ENCODE results near the gene GALNT1. TPM values are rescaled to one million over a fixed set of nuclear protein-coding genes. Genes with fewer than 3 reads are reported as not detected.

Gene GALNT1
- total RNA-seq, 2 donors from 2014 or later: 40.2 to 50.6 TPM

DNA sequence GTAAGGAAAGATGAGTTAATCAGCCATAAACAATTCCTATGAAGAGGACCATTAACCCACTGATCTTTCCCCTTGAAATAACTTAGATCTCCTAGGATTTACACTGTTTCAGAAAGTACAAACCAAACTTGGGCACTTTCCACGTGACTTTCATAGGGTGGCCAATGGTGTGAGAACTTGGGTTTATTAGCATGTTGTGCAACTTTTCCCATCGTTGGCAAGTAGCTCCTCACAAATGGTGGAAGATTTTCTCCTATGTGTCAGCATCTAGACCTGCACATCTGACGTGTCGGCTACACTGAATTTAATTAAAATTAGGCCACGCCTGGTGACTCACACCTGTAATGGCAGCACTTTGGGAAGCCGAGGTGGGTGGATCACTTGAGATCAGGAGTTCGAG lies 116.3 kb downstream of the GALNT1 start:
- Histone ChIP-seq H3K4me3 (no peak overlapping the region), H3K4me1 (replicated peaks) (no peaks in the 10 kb centered on the region), H3K9me3 (no peaks in the 10 kb centered on the region), H3K27me3 (replicated peaks; ENCODE audit: insufficient read depth) (no peaks in the 10 kb centered on the region), H3K36me3 (no peaks in the 10 kb centered on the region), H3K27ac (no peak overlapping the region)
- DNase-seq (ENCODE audit: low spot score): no peak
- TF ChIP-seq POLR2A (IDR thresholded peaks at IDR 0.05) (no peak), POLR2AphosphoS5 (IDR thresholded peaks at IDR 0.05) (no peak)
- TF ChIP-seq, protein P1, sequence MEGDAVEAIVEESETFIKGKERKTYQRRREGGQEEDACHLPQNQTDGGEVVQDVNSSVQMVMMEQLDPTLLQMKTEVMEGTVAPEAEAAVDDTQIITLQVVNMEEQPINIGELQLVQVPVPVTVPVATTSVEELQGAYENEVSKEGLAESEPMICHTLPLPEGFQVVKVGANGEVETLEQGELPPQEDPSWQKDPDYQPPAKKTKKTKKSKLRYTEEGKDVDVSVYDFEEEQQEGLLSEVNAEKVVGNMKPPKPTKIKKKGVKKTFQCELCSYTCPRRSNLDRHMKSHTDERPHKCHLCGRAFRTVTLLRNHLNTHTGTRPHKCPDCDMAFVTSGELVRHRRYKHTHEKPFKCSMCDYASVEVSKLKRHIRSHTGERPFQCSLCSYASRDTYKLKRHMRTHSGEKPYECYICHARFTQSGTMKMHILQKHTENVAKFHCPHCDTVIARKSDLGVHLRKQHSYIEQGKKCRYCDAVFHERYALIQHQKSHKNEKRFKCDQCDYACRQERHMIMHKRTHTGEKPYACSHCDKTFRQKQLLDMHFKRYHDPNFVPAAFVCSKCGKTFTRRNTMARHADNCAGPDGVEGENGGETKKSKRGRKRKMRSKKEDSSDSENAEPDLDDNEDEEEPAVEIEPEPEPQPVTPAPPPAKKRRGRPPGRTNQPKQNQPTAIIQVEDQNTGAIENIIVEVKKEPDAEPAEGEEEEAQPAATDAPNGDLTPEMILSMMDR (IDR thresholded peaks at IDR 0.05): no peak
- WGBS: 81% methylated on average over 7 of the region's 7 CpGs
- intact Hi-C loops (cut with DNase I): no loop called here

DNA sequence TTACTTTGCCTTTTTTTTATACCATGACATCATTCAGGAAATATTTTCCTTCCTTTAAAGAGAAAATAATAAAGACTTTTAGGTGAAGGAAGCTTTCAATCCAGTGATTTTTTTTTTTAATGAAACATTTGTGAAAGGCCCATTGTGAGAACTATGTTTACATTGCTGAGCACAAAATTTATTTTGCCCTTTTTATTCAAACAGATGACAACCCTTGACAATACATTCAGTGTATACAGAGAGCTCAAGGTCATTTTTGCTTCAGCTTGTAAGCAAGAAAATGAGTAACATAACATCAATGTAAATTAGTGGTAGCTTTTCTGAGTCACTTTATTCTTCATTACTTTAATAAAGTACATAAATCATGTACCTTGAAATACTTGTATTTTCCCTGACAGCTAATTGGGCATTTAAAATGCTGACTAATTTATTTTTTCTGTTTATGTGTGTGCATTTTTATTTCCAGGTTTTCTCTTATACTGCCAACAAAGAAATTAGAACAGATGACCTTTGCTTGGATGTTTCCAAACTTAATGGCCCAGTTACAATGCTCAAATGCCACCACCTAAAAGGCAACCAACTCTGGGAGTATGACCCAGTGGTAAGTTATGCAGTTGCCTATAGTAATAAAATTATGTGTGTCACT lies 121.6 kb downstream of the GALNT1 start:
- Histone ChIP-seq H3K27ac (no peak overlapping the region), H3K36me3 (no peaks in the 10 kb centered on the region), H3K4me1 (replicated peaks) (no peaks in the 10 kb centered on the region), H3K4me3 (no peak overlapping the region), H3K9me3 (no peaks in the 10 kb centered on the region), H3K27me3 (replicated peaks; ENCODE audit: insufficient read depth) (no peaks in the 10 kb centered on the region)
- intact Hi-C loops (cut with DNase I): no loop called here
- TF ChIP-seq POLR2A (IDR thresholded peaks at IDR 0.05) (no peak), POLR2AphosphoS5 (IDR thresholded peaks at IDR 0.05) (no peak)
- TF ChIP-seq, protein P1 (IDR thresholded peaks at IDR 0.05): no peak
- DNase-seq (ENCODE audit: low spot score): no peak

DNA sequence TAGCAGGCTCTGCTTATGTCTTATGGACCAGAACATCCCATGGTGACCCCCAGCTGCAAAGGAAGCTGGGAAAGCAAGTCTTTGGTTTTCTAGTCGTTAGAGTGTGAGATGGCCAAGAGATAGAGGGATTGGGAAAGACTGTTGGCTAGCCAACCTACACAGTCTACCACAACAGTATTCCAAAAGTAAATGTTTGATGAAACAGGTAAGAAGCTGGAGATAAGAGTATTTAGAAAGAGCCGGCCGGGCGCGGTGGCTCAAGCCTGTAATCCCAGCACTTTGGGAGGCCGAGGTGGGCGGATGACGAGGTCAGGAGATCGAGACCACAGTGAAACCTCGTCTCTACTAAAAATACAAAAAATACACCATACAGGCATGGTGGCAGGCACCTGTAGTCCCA lies 124.4 kb downstream of the GALNT1 start:
- H3K4me1 ChIP-seq (replicated peaks): no peaks in the 10 kb centered on the region
- no peaks in the 10 kb centered on the region for H3K9me3 ChIP-seq
- H3K27me3 ChIP-seq (replicated peaks; ENCODE audit: insufficient read depth): no peaks in the 10 kb centered on the region
- intact Hi-C loops (cut with DNase I): no loop called here
- DNase-seq (ENCODE audit: low spot score): no peak
- no peaks in the 10 kb centered on the region for H3K36me3 ChIP-seq
- TF ChIP-seq, protein P1 (IDR thresholded peaks at IDR 0.05): no peak
- TF ChIP-seq POLR2A (IDR thresholded peaks at IDR 0.05): no peak
- TF ChIP-seq POLR2AphosphoS5 (IDR thresholded peaks at IDR 0.05): no peak
- H3K4me3 ChIP-seq: no peak overlapping the region
- no peak overlapping the region for H3K27ac ChIP-seq
- 93% methylated on average over 10 of the region's 10 CpGs for WGBS

DNA sequence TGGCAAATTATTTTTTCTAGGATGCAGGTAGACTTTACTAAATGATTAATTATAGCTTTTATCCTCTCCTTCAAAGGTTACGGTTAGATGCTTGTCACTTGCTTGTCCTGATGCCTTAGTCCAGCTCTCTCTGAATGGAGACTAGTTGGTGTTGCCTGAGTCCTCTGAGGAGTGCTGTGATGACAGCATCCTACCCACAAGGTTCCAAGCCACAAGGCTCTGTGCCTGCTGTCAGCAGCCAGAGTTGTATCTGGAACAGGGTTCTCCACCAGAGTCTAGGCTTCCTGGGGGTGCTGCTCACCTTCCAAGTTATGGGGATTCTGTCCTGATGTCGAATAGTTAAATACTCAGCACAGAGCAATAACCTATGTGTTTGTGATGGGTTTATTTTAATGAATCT lies 125.7 kb downstream of the GALNT1 start:
- intact Hi-C loops (cut with DNase I): no loop called here
- Histone ChIP-seq H3K27ac (no peak overlapping the region), H3K36me3 (no peaks in the 10 kb centered on the region), H3K4me1 (replicated peaks) (no peaks in the 10 kb centered on the region), H3K27me3 (replicated peaks; ENCODE audit: insufficient read depth) (no peaks in the 10 kb centered on the region), H3K9me3 (no peaks in the 10 kb centered on the region), H3K4me3 (no peak overlapping the region)
- WGBS: 94% methylated on average over 2 of the region's 2 CpGs
- DNase-seq (ENCODE audit: low spot score): no peak
- TF ChIP-seq, protein P1 (IDR thresholded peaks at IDR 0.05): no peak

DNA sequence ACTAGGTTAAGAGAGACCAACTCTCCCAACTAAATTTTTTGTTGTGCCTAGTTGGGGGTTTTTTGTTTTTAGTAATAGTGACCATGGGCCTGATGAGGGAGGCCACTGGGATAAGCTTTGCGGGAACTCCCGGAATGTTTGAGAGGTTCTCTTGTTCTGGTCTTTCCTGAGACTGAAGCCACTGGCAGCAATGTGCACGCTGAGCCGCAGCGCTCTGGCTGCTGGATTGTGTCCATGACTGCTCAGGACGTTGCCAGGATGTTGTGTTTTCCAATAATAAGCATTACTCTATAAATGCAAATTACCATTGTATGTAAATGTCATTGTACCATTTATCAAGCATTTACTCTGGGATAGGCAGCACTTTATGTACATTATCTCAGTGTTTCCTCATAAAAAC lies 126.1 kb downstream of the GALNT1 start:
- H3K27ac ChIP-seq: no peak overlapping the region
- TF ChIP-seq POLR2AphosphoS5 (IDR thresholded peaks at IDR 0.05) (no peak), POLR2A (IDR thresholded peaks at IDR 0.05) (no peak)
- TF ChIP-seq, protein P1 (IDR thresholded peaks at IDR 0.05): no peak
- WGBS: 63% methylated on average over 6 of the region's 6 CpGs

More for the DNA sequence above, 126.1 kb downstream of the GALNT1 start:
- no peak for DNase-seq (ENCODE audit: low spot score)
- H3K9me3 ChIP-seq: no peaks in the 10 kb centered on the region
- intact Hi-C loops (cut with DNase I): no loop called here
- H3K4me3 ChIP-seq: no peak overlapping the region
- H3K36me3 ChIP-seq: no peaks in the 10 kb centered on the region
- H3K4me1 ChIP-seq (replicated peaks): no peaks in the 10 kb centered on the region
- H3K27me3 ChIP-seq (replicated peaks; ENCODE audit: insufficient read depth): no peaks in the 10 kb centered on the region

Data from prostate gland (tissue), 2 donors.